TTC549 (cell line): ENCODE measurements around the gene FDCSP.
"Not testable (repeated sequence)": the region's sequence is repeated elsewhere in the genome, so short reads cannot be mapped to it uniquely, and the experiment has no call there.

Experiments
- FAIRE-seq: peaks from 2 replicates; lab custom pipeline; 2012; peaks lifted over from hg19 to GRCh38; lab: Jason Lieb, UNC

FDCSP gene

DNA sequence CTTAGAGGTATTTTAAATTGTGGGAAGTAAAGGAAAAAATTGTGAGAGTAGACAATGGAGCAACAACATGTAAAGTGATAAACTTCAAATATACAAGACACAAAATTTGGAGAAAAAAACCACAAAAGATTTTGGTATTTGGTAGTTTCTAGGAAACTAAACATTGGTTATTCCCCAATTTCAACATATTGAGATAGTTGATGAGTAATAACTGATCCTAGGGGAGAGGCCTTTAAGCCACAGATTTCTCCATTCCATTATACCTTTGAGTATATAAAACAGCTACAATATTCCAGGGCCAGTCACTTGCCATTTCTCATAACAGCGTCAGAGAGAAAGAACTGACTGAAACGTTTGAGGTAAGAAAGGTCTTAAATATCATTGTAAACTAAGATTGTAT lies at the start of gene FDCSP:
FDCSP (plus strand) TSS at position 301 of the 400 bp plus-strand sequence. CDS start 5,071 bp downstream, outside the sequence.
- FAIRE-seq = no peak

GRCh38 chr4:70177090-70177489 lies 48.8 kb upstream of the FDCSP start:
- FAIRE-seq = no peak

GRCh38 chr4:70178075-70178660 lies 47.8 kb upstream of the FDCSP start:
- no peak for FAIRE-seq

- FAIRE-seq = no peak
Measured at GRCh38 chr4:70179811-70180210, 46.1 kb upstream of the FDCSP start.

- FAIRE-seq = no peak
Measured at GRCh38 chr4:70181864-70182263, 44.1 kb upstream of the FDCSP start.

- no peak for FAIRE-seq
Measured at GRCh38 chr4:70182517-70183167, 43.3 kb upstream of the FDCSP start.

GRCh38 chr4:70183168-70183939 lies 42.6 kb upstream of the FDCSP start:
- no peak for FAIRE-seq

DNA sequence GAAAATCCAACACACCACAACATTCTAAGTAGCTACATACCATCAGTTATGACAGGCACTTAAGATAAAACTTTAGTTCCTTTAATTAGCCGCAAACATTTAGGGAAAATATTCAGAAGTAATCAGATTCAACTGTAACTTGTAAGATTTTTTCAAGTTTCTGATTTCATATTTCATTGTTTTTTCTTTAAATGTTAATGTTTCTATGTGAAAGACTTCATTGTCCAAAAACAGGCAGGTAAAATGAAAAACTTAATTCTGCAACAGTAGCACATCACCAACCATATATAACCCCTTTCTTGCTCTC lies 42.0 kb upstream of the FDCSP start:
- FAIRE-seq = no peak

DNA sequence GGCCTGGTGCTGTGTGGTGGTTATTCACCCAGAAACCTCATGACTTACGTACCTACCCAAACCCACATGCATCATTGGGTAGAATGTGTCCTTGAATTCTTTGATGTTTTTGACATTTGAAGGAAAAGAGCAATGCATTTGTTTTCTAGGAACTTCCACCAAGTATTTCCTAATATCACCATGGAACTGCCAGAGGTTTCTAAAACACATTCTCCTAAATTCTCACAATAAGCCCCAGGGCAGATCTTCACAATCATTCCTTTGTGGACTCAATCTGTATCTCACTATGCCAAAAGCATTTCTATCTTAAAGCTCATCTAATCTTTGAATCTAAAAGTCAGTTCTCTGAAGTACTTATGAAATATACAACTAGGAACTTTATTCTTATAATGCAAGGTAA lies 38.7 kb upstream of the FDCSP start:
- FAIRE-seq = no peak

- no peak for FAIRE-seq
Measured at GRCh38 chr4:70190579-70190978, 35.3 kb upstream of the FDCSP start.

DNA sequence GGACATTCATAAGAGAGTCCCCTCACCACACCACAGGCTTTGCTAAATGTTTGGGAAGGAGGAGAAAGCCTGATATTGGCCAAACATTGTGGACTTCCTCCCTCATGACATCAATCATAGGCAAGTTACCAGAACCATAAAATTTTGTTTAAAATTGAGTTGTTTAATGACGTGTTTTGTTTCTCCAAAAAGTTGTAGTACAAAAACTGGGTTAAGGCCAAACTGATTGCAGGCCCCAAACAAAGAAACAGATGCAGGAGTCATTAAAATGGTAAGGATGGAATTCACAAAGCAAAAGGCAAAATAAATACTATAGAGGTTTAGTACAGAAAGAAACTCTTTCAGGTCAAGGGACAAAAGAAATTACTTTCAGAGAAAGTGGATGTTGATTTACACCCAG lies 34.3 kb upstream of the FDCSP start:
- no peak for FAIRE-seq

DNA sequence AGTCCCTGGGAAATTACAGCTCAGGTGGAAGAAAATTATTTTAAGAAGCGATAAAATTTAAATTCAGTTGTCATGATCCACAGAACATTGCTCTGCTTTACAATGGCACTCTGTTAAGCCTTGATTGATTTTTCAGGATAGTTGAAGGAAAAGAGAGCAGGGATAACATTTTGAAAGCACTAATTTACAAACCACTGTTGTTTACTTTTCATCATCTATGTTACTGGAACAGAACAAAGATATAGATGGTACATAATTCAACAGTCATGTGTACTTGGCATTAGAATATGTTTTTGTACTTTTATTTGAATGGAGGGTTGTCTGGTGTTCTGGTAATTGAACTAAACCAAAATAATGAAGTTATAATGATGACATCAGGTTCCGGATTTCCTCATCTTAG lies 33.0 kb upstream of the FDCSP start:
- no peak for FAIRE-seq

- no peak for FAIRE-seq
Measured at GRCh38 chr4:70195425-70195824, 30.5 kb upstream of the FDCSP start, which contains the start of gene ODAM. Gene ODAM (plus strand): TSS chr4:70195725. CDS start chr4:70196544, 819 bp downstream.

DNA sequence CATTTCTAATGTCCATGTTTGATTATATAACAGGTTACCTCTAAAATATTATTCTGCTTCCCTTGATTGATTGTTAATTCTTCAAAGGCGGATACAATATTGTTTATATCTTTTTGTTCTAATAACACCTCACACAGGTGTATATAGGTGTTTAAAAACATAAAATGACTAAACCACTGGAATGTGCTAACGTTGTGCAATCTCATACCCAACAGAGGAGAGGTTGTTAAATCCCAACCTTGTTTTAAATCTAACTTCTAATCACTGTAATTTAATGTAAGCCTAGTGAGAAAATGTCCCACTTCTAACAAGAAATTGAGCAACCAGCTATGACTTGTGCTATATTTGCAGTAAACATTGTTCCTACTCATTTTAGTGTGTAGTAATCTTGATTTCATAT lies 29.1 kb upstream of the FDCSP start:
- FAIRE-seq = no peak

DNA sequence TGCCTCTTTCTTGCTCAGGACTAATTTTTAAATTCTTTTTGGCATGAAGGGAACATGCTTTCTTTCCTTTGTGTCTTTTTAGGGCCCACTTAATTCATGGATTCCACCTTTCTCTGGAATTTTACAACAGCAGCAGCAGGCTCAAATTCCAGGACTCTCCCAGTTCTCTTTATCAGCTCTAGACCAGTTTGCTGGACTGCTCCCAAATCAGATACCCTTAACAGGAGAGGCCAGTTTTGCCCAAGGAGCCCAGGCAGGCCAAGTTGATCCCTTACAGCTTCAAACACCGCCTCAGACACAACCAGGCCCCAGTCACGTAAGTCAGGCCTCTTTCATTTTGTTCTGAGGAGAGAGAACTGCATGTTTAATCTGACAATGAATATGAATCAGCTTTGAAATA lies 28.1 kb upstream of the FDCSP start:
- FAIRE-seq = no peak

- FAIRE-seq = no peak
Measured at GRCh38 chr4:70203601-70204000, 22.3 kb upstream of the FDCSP start.

GRCh38 chr4:70212752-70213151 lies 13.2 kb upstream of the FDCSP start:
- FAIRE-seq = not testable (repeated sequence)

DNA sequence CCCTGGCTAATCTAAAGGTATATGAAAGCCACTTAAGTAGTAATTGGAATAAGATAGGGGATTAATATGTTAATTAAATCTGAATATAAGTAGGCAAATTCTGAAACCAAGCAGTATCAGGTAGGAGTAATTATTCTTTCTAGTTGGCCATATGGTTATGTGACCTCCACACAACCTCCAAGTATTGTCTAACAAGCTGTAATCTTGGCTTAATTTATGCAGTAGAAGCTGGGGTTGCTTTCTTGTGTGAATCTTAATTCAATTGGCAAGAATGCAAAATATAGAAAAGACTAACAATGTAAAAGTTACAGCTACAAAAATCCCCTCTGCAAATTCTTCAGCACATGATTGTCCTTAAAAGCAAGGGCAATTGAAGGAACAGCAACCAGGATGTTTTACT lies 9.8 kb upstream of the FDCSP start:
- FAIRE-seq = not testable (repeated sequence)

DNA sequence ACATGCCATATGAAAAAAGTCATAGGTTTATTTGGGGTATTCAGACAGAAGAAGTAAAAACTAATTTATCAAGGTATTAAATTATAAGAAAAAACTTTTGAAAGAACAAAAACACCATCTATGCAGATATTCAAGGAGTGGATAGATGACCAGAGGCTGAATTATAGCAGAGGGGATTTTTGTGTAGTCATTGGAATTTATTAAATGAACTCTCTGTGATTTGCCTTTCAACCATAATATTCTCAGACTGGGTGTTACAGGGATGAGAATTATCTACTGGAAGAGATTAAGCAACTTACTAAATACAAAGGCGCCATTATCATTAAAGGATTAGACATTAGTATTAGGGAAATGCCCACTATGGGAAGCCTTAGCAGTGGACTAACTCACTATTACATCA lies 9.4 kb upstream of the FDCSP start:
- not testable (repeated sequence) for FAIRE-seq

DNA sequence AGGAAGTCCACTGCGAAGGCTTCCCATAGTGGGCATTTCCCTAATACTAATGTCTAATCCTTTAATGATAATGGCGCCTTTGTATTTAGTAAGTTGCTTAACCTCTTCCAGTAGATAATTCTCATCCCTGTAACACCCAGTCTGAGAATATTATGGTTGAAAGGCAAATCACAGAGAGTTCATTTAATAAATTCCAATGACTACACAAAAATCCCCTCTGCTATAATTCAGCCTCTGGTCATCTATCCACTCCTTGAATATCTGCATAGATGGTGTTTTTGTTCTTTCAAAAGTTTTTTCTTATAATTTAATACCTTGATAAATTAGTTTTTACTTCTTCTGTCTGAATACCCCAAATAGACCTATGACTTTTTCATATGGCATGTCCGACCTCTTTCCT lies 4.5 kb upstream of the FDCSP start:
- not testable (repeated sequence) for FAIRE-seq

DNA sequence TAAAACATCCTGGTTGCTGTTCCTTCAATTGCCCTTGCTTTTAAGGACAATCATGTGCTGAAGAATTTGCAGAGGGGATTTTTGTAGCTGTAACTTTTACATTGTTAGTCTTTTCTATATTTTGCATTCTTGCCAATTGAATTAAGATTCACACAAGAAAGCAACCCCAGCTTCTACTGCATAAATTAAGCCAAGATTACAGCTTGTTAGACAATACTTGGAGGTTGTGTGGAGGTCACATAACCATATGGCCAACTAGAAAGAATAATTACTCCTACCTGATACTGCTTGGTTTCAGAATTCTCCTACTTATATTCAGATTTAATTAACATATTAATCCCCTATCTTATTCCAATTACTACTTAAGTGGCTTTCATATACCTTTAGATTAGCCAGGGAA lies 4.1 kb upstream of the FDCSP start:
- not testable (repeated sequence) for FAIRE-seq

DNA sequence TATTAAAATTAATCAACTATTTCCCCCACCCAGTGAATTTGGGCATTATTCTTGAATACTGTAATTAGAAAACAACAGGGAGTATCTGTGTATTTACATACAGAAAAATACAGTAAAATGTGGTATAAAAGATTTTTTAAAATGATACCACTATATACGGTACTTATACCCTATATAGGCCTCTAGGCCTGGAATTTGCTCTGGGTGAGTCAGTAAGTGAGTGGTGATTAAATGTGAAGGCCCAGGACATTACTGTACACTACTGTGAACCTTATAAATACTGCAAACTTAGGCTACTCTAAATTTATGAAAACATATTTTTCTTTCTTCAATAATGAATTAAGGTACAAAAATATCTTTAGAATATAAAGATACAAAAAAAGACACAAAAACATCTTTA lies 10.2 kb downstream of the FDCSP start:
- FAIRE-seq = no peak

DNA sequence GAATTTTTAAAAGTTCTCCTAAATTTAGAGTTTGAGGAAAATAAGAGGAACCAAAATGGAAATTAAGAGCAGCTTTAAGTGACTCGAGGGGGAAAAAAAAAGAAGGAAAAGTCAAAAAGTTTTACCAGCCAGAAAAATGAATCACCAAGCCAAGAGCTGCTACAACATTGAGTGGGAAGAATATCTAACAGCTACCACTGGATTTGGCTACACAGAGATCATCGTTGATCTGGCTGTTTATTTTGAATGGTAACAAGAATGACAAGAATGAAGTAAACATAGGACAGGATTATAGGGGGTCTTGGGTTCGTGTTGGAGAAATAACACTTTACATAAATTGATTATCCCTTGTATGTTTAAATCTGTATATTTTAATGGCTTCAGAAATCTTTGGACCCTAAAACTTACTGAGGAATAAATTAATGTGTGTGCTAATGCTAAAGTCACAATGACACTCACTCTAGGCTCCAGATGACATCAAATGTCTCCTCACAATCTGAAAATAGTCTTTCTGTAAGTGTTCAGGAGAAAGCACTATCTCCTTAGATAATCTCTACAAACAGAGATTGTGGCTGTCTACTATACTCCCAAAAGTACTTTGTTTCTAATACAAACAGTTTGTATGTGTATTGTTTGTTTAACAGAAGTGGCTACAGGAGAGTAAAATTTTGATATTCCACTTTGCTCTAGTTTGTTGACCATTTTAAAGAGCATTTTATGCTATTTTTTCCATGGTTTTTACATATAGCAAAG lies 13.4 kb downstream of the FDCSP start:
- FAIRE-seq = no peak
